Thyroid gland (tissue), 4 donors: Measurements from ENCODE around the gene PAX7.

Experiments used
- CTCF ChIP-seq, 6 experiments: fragments of 200-600 bp in 3 of 6; fragments of 450-650 bp in 3 of 6; sonication (generic) in 3 of 6; IDR thresholded peaks; one replicate each; pipeline ENCODE4 v1.5.1; 2016 to 2019; ENCODE audit warnings: antibody characterized with exemption in 6 of 6, mild to moderate bottlenecking in 2 of 6, inconsistent platforms in 1 of 6, moderate library complexity in 1 of 6
- POLR2A ChIP-seq, 2 donors: fragments of 450-650 bp; IDR thresholded peaks; one replicate each; pipeline ENCODE4 v1.6.1; 2017; ENCODE audit warnings: antibody characterized with exemption in 2 of 2, mild to moderate bottlenecking in 2 of 2, moderate library complexity in 1 of 2

DNA sequence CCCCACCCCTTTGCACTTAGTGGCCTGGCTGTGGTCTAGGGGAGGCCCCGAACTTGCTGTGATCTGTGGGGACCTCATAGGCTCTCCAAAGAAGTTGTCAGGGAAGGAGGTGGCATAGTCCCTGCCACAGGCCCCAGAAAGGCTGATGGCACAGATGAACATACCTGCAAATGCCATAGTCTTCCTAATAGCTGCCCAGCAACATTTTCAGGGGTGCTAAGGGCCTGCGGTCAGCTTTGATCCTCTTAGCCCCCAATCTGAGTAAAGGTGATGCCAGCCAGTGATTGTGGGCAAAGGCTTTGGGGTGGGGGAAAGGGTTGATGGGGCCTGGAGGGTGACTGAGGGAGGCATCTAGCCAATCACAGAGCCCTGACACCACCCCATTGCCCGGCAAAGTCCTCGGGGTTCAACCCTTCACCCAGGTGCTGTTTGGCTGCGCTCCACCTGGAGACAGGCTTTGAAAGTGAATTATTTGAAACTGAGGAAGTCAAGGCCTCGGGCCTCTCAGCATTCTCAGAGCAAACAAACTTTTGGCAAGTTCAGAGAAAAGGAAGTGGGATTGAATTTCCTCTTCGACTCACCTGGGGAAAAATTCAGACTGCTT, 35.8 kb downstream of the PAX7 start:
- TF ChIP-seq CTCF (IDR thresholded peaks at IDR 0.05) (no peak), POLR2A (IDR thresholded peaks at IDR 0.05) (no peak)
